GM12878 (cell line): ENCODE results near the gene NLE1. TPM values are rescaled to one million over a fixed set of nuclear protein-coding genes. Genes with fewer than 3 reads are reported as not detected.
"Not testable (repeated sequence)": the region's sequence is repeated elsewhere in the genome, so short reads cannot be mapped to it uniquely, and the experiment has no call there.

Experiments used
- ATAC-seq: fragments of 200-7000 bp; cut with Tn5 transposase; 3 replicates; pipeline ENCODE4 v1.9.1; 2020; ENCODE audit warnings: mild to moderate bottlenecking, moderate library complexity
- BruUV-seq: library from RNA; stranded (reverse); fragments of 400-500 nt; replicated peaks from 2 replicates; lab custom pipeline; 2021; lab: Mats Ljungman, UMichigan
- CTCF ChIA-PET: fragments of 300-600 bp; sonication (Branson Sonifier 250); formaldehyde crosslinking; extraction: SDS; loops from one replicate; lab custom pipeline; 2021; ENCODE audit warnings: inconsistent platforms; lab: Yijun Ruan, JAX
- POLR2A ChIA-PET: fragments of 350-600 bp; formaldehyde crosslinking; extraction: SDS; loops from one replicate; lab custom pipeline; 2021; ENCODE audit warnings: inconsistent platforms; lab: Charles Lee
- RAD21 ChIA-PET: fragments of 300-600 bp; sonication (Branson Sonifier 250); formaldehyde crosslinking; loops from one replicate; lab custom pipeline; 2023; ENCODE audit warnings: antibody characterized with exemption; ENCODE audit not compliant: unreplicated experiment; lab: Charles Lee
- SMC1A ChIA-PET: fragments of 300-600 bp; sonication (Branson Sonifier 250); formaldehyde crosslinking; loops from one replicate; lab custom pipeline; 2023; ENCODE audit not compliant: unreplicated experiment, uncharacterized antibody; lab: Charles Lee
- DNase-seq: peaks from one replicate; pipeline ENCODE4 v3.0.0-alpha.2; 2011; ENCODE audit warnings: low read depth, low spot score
- FAIRE-seq: peaks from 3 replicates; lab custom pipeline; 2011; peaks lifted over from hg19 to GRCh38; lab: Jason Lieb, UNC
- H2AFZ ChIP-seq: 2 replicates; pipeline ENCODE4 v1.6.0; 2011; ENCODE audit warnings: low read depth, low read length, control low read depth; ENCODE audit not compliant: control insufficient read depth
- H3K27ac ChIP-seq: 2 replicates; pipeline ENCODE4 v1.5.1; 2011; ENCODE audit warnings: control low read depth; ENCODE audit not compliant: control insufficient read depth, insufficient read depth
- H3K27me3 ChIP-seq, 2 experiments: replicated peaks in 1 of 2; 2 replicates each; pipeline versions ENCODE4 v1.6.0 to v1.6.1; 2011; ENCODE audit warnings: low read length in 1 of 2; ENCODE audit not compliant: control insufficient read depth in 2 of 2, insufficient read depth in 2 of 2
- H3K36me3 ChIP-seq, 2 experiments: 2 replicates each; pipeline ENCODE4 v1.5.1; 2011; ENCODE audit warnings: low read length in 1 of 2; ENCODE audit not compliant: control insufficient read depth in 2 of 2, insufficient read depth in 2 of 2
- H3K4me1 ChIP-seq: 2 replicates; pipeline ENCODE4 v1.6.1; 2011; ENCODE audit warnings: mild to moderate bottlenecking, low read length, moderate library complexity, mixed read lengths; ENCODE audit not compliant: control insufficient read depth, insufficient read depth
- H3K4me2 ChIP-seq: 2 replicates; pipeline ENCODE4 v1.6.0; 2011; ENCODE audit warnings: control low read depth; ENCODE audit not compliant: control insufficient read depth, insufficient read depth
- H3K4me3 ChIP-seq: fragments of 200-600 bp; sonication (generic); 2 replicates; pipeline ENCODE4 v1.5.1; 2016
- H3K79me2 ChIP-seq: 2 replicates; pipeline ENCODE4 v1.6.0; 2011; ENCODE audit warnings: low read length; ENCODE audit not compliant: control insufficient read depth, insufficient read depth
- H3K9ac ChIP-seq: 2 replicates; pipeline ENCODE4 v1.8.0; 2011; ENCODE audit warnings: low read length, control low read depth, mixed read lengths; ENCODE audit not compliant: control insufficient read depth, insufficient read depth
- H3K9me3 ChIP-seq: replicated peaks from 3 replicates; pipeline ENCODE4 v1.5.1; 2011; ENCODE audit warnings: mild to moderate bottlenecking, low read length; ENCODE audit not compliant: control insufficient read depth, insufficient read depth
- H4K20me1 ChIP-seq: 2 replicates; pipeline ENCODE4 v1.6.0; 2011; ENCODE audit not compliant: control insufficient read depth, insufficient read depth
- ASH2L ChIP-seq: fragments of 300-600, 200-600 bp; sonication (generic); IDR thresholded peaks from 2 replicates; pipeline ENCODE4 v1.6.1; 2017; ENCODE audit warnings: low read depth, mild to moderate bottlenecking, borderline replicate concordance
- CHD4 ChIP-seq: fragments of 200-600 bp; sonication (generic); IDR thresholded peaks from 2 replicates; pipeline ENCODE4 v1.6.1; 2016; ENCODE audit warnings: mild to moderate bottlenecking
- FOXK2 ChIP-seq: fragments of 450-650 bp; IDR thresholded peaks from 2 replicates; pipeline ENCODE4 v1.6.1; 2017; ENCODE audit warnings: mild to moderate bottlenecking, moderate library complexity
- HDAC6 ChIP-seq: fragments of 200-600 bp; sonication (generic); IDR thresholded peaks from one replicate; pipeline ENCODE4 v1.8.0; 2017; ENCODE audit warnings: antibody characterized with exemption; ENCODE audit not compliant: unreplicated experiment
- KLF5 ChIP-seq: fragments of 450-650 bp; IDR thresholded peaks from 2 replicates; pipeline ENCODE4 v1.6.1; 2014; ENCODE audit warnings: mild to moderate bottlenecking; ENCODE audit not compliant: partially characterized antibody
- MEF2B ChIP-seq: fragments of 450-650 bp; IDR thresholded peaks from 2 replicates; pipeline ENCODE4 v1.6.1; 2018; ENCODE audit warnings: mild to moderate bottlenecking, moderate library complexity; ENCODE audit not compliant: partially characterized antibody, poor library complexity, severe bottlenecking
- NFIC ChIP-seq: IDR thresholded peaks from 2 replicates; pipeline ENCODE4 v1.6.1; 2012; ENCODE audit warnings: low read depth, mild to moderate bottlenecking, inconsistent platforms, low read length, moderate library complexity
- NFYA ChIP-seq: IDR thresholded peaks from 2 replicates; pipeline ENCODE4 v1.6.1; 2011; ENCODE audit warnings: low read depth, mild to moderate bottlenecking, low read length, improper control_type of control experiment, borderline replicate concordance
- POLR2AphosphoS5 ChIP-seq: IDR thresholded peaks from 2 replicates; pipeline ENCODE4 v1.6.1; 2011; ENCODE audit warnings: mild to moderate bottlenecking, low read length, inconsistent platforms
- TARDBP ChIP-seq: IDR thresholded peaks from 2 replicates; pipeline ENCODE4 v1.6.1; 2016; ENCODE audit warnings: borderline replicate concordance
- ZNF217 ChIP-seq: fragments of 450-650 bp; IDR thresholded peaks from 2 replicates; pipeline ENCODE4 v1.6.1; 2017; ENCODE audit warnings: antibody characterized with exemption, mild to moderate bottlenecking
- WGBS: methylation state at CpG from one replicate; pipeline ENCODE4 v1.1.6; 2016; ENCODE audit warnings: low lambda C conversion rate; ENCODE audit not compliant: insufficient replicate concordance, insufficient coverage; ENCODE audit errors: missing lambda C conversion rate; 5-methylcytosine and 5-hydroxymethylcytosine counted together
- in situ Hi-C: fragments of 300-500 bp; cut with MboI; formaldehyde crosslinking; loops from 9 replicates; pipeline ENCODE4 v1.14.3; 2018; ENCODE audit warnings: mixed read lengths
- intact Hi-C: fragments of 100-400 bp; cut with micrococcal nuclease; formaldehyde crosslinking; loops from one replicate; pipeline ENCODE4 v1.14.2; 2022; ENCODE audit not compliant: unreplicated experiment
- polyA plus RNA-seq, 11 experiments: library from polyadenylated mRNA; depleted of rRNA in 4 of 11; unstranded in 6 of 11; stranded (reverse) in 5 of 11; fragments of >200 nt; fragmentation: Nextera tagmentation in 4 of 11; fragmentation: Illumina TruSeq in 1 of 11; extraction: Ambion mirVana in 4 of 11; extraction: Trizol in 1 of 11; gene quantifications; 1 replicate in 1 of 11; 2 replicates in 10 of 11; pipeline versions ENCODE4 v1.2.1 to v1.2.3, GENCODE V29; 2011 to 2016; ENCODE audit warnings: inconsistent platforms in 2 of 11, missing spikeins in 2 of 11, low read depth in 1 of 11
- total RNA-seq, 4 experiments: library from RNA; depleted of rRNA in 3 of 4; stranded (reverse); fragments of >200 nt in 3 of 4; fragmentation: Illumina TruSeq in 1 of 4; extraction: Trizol in 1 of 4; gene quantifications; 2 replicates each; pipeline versions ENCODE4 v1.2.1 to v1.2.3, GENCODE V29; 2013 to 2021

The NLE1 gene
- total and polyA plus RNA-seq, 10 of the 15 experiments (the other 5 are each of a cell fraction or from before 2014, with no cell fraction given), result 2.4 to 33.5 (median 17.6) TPM

- RAD21 ChIA-PET, result no interaction called here
- no peak for FAIRE-seq
- 24% methylated on average over 3 of the region's 3 CpGs for WGBS
- H3K9ac ChIP-seq, result no peak overlapping the region
- BruUV-seq, result no TSS peak
- H3K9me3 ChIP-seq, result no peaks in the 10 kb centered on the region
- H4K20me1 ChIP-seq, result no peaks in the 10 kb centered on the region
- H3K27ac ChIP-seq, result no peak overlapping the region
- SMC1A ChIA-PET, result interaction anchor here (0.6 to 1.4 kb wide), 3 partner anchors 39 to 54 kb away, joined by 3 read pairs; no protein-coding TSS in a partner anchor
- H3K4me2 ChIP-seq, result no peak overlapping the region
- H3K79me2 ChIP-seq, result no peaks in the 10 kb centered on the region
- in situ Hi-C loops, result no loop called here
- CTCF ChIA-PET, result interaction anchor here (0.6 kb wide), 1 partner anchor 1431 kb away, joined by 5 read pairs; no protein-coding TSS in a partner anchor
- H3K4me1 ChIP-seq, result no peaks in the 10 kb centered on the region
- H3K36me3 ChIP-seq, result no peaks in the 10 kb centered on the region
- POLR2A ChIA-PET, result no interaction called here
- H3K27me3 ChIP-seq, result no peaks in the 10 kb centered on the region; a peak in 1 of 4 replicates
- no peak overlapping the region for H3K4me3 ChIP-seq
- no peak overlapping the region for H2AFZ ChIP-seq
- no peak for DNase-seq
- ATAC-seq, result no peak
- intact Hi-C loops, result no loop called here
- TF ChIP-seq FOXK2, result no peak
- no peak for TF ChIP-seq CHD4
- TF ChIP-seq POLR2AphosphoS5, result no peak
- no peak for TF ChIP-seq KLF5
- no peak for TF ChIP-seq NFYA
- no peak for TF ChIP-seq ASH2L
- no peak for TF ChIP-seq ZNF217
- TF ChIP-seq HDAC6, result no peak
- TF ChIP-seq NFIC, result no peak
- TF ChIP-seq, all 136 proteins: peak for 0
These were observed 42.2 kb upstream of the NLE1 start for GRCh38 chr17:35184274-35184673.

- intact Hi-C loops, result no loop called here
- peak; percentile 50 for ATAC-seq
- CTCF ChIA-PET, result no interaction called here
These were observed 41.2 kb upstream of the NLE1 start for GRCh38 chr17:35183332-35183731.

GRCh38 chr17:35179379-35179778, 37.3 kb upstream of the NLE1 start:
- H3K27me3 ChIP-seq, H2AFZ ChIP-seq, H3K27ac ChIP-seq, RAD21 ChIA-PET, H3K9me3 ChIP-seq, H3K9ac ChIP-seq, H3K4me1 ChIP-seq, H3K4me2 ChIP-seq, H4K20me1 ChIP-seq, in situ Hi-C loops, ATAC-seq, intact Hi-C loops, FAIRE-seq, CTCF ChIA-PET, SMC1A ChIA-PET, H3K36me3 ChIP-seq, POLR2A ChIA-PET, BruUV-seq, H3K79me2 ChIP-seq, H3K4me3 ChIP-seq, DNase-seq: not testable (repeated sequence)
- 73% methylated on average over 5 of the region's 5 CpGs for WGBS

More at GRCh38 chr17:35183332-35183731, 41.2 kb upstream of the NLE1 start:
- no peaks in the 10 kb centered on the region for H4K20me1 ChIP-seq
- BruUV-seq, result no TSS peak
- no peaks in the 10 kb centered on the region; a peak in 1 of 4 replicates for H3K27me3 ChIP-seq
- H3K9me3 ChIP-seq, result no peaks in the 10 kb centered on the region
- H2AFZ ChIP-seq, result no peak overlapping the region
- TF ChIP-seq TARDBP, result no peak
- peak; percentile 24 for TF ChIP-seq MEF2B
- FAIRE-seq (no peak), DNase-seq (no peak)
- no peak overlapping the region for H3K4me2 ChIP-seq
- no peak overlapping the region for H3K4me3 ChIP-seq
- SMC1A ChIA-PET, result interaction anchor here (1.1 to 1.4 kb wide), 2 partner anchors 43 to 55 kb away, joined by 3 read pairs; no protein-coding TSS in a partner anchor
- H3K4me1 ChIP-seq, result no peaks in the 10 kb centered on the region
- in situ Hi-C loops, result no loop called here
- RAD21 ChIA-PET, result no interaction called here
- no peak overlapping the region for H3K27ac ChIP-seq
- no peaks in the 10 kb centered on the region for H3K79me2 ChIP-seq
- POLR2A ChIA-PET, result no interaction called here
- 0% methylated on average over 6 of the region's 6 CpGs for WGBS
- no peaks in the 10 kb centered on the region for H3K36me3 ChIP-seq
- H3K9ac ChIP-seq, result no peak overlapping the region
